Hindlimb muscle (tissue), 1 donor: Measurements from ENCODE around the gene ERBIN. TPM values are rescaled to one million over a fixed set of nuclear protein-coding genes. Genes with fewer than 3 reads are reported as not detected.

ENCODE experiments used
- polyA plus RNA-seq: library from polyadenylated mRNA; unstranded; fragments of 120-200 nt; gene quantifications from one replicate; pipeline ENCODE4 v1.2.1, GENCODE V29; 2013; ENCODE audit not compliant: insufficient read length

Gene ERBIN
- polyA plus RNA-seq, 1 donor, result 42.5 TPM

Other genes starting within 250 kb of the ERBIN start
- gene SGTB, start 204.5 kb upstream of the ERBIN start, polyA plus RNA-seq, result 8.4 TPM
- gene NLN, start 204.4 kb upstream of the ERBIN start, polyA plus RNA-seq, result 20.2 TPM
- 72.1 TPM for gene SREK1, start 217.7 kb downstream of the ERBIN start, polyA plus RNA-seq